ENCODE results near the gene SCAPER. TPM values are rescaled to one million over a fixed set of nuclear protein-coding genes. Genes with fewer than 3 reads are reported as not detected.
"Not testable (repeated sequence)": the region's sequence is repeated elsewhere in the genome, so short reads cannot be mapped to it uniquely, and the experiment has no call there.

The SCAPER gene
- total RNA-seq, 1 experiment from 2014 or later, result 6.2 TPM

DNA sequence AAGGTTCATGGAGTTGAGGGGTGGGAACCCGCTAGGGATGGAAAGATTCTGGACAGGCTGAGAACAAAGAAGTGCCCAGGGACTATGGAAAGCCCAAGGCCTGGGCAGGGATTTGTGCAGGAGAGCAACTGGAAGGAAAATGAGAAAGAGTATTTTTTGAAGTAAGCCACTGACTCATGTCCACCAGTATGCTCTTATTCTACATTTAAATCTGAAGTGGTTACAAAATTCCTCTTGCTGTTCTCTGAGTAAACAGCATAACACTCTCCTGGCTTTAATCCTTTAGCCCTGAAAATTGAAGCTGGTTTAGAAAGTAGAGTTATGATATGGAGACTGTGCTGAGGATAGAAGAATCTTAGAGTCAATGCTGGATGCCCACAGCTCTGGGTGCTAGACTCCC lies 403.4 kb downstream of the SCAPER start:
- no peak for DNase-seq (ENCODE audit: low read depth)

- DNase-seq (ENCODE audit: low read depth), result no peak
Observed at GRCh38 chr15:76501011-76501410, 404.1 kb downstream of the SCAPER start.

DNA sequence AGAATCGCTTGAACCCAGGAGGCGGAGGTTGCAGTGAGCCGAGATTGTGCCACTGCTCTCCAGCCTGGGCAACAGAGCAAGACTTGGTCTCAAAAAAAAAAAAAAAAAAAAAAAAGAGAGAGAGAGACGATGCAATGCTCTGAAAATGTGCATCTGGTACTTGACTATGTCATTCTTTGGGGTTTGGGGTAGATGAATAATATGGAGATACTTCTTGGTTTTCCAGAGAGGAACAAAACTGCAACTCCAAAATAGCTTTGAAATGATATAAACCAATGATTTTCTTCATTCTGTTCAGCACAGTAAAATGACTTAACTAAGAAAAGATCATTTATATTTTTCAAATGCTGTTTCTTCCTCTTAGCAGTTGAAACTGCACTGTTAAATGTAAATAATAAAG lies 409.7 kb downstream of the SCAPER start:
- DNase-seq (ENCODE audit: low read depth), result no peak

- DNase-seq (ENCODE audit: low read depth), result no peak
Observed at GRCh38 chr15:76492538-76492937, 412.6 kb downstream of the SCAPER start.

GRCh38 chr15:76483752-76484151 lies 421.4 kb downstream of the SCAPER start:
- no peak for DNase-seq (ENCODE audit: low read depth)

GRCh38 chr15:76483018-76483417 lies 422.1 kb downstream of the SCAPER start:
- no peak for DNase-seq (ENCODE audit: low read depth)

DNA sequence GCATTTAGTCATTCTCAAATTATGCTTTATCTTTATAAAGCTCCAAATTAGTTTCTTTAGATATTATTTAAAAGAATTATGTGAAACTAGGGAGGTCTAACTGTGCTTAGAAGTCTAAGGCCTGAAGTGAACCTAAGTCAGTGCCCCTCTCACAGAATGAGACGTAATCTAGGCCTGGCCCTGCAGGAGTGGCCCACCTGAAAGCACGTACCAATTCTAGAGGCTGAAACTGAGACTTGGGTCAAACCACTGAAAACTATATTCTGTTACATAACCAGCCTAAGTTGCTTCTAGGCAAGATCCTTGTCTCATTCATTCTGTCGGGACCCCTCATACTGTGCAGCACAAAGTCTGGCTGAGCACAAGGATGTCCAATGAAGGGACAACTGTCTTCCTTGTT lies 424.9 kb downstream of the SCAPER start:
- DNase-seq (ENCODE audit: low read depth), result no peak

GRCh38 chr15:76470691-76471090 lies 434.4 kb downstream of the SCAPER start:
- peak; percentile 3 for DNase-seq (ENCODE audit: low read depth)

GRCh38 chr15:76468722-76469121 lies 436.4 kb downstream of the SCAPER start:
- no peak for DNase-seq (ENCODE audit: low read depth)

DNA sequence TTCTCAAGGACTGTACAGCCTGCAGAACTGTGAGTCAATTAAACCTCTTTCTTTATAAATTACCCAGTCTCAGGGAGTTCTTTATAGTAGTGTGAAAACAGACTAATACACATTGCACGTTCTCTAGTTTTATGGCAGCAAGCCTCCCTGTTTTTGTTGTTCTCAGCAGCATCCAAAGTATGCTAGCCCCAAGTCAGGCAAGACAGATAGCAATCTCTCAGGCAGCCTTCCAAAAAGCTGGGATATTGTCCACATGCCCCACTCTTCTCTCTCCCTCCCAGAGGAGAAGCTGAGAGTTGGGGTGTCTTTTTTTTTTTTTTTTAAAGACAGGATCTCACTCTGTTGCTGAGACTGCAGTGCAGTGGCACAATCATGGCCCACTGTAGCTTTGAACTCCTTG lies 438.0 kb downstream of the SCAPER start:
- no peak for DNase-seq (ENCODE audit: low read depth)

- no peak for DNase-seq (ENCODE audit: low read depth)
Observed at GRCh38 chr15:76465728-76466127, 439.4 kb downstream of the SCAPER start.

GRCh38 chr15:76464247-76464646 lies 440.9 kb downstream of the SCAPER start:
- no peak for DNase-seq (ENCODE audit: low read depth)

- DNase-seq (ENCODE audit: low read depth), result no peak
Observed at GRCh38 chr15:76460871-76461270, 444.3 kb downstream of the SCAPER start.

- DNase-seq (ENCODE audit: low read depth), result no peak
Observed at GRCh38 chr15:76460347-76460746, 444.8 kb downstream of the SCAPER start.

- DNase-seq (ENCODE audit: low read depth), result no peak
Observed at GRCh38 chr15:76451540-76451939, 453.6 kb downstream of the SCAPER start.

DNA sequence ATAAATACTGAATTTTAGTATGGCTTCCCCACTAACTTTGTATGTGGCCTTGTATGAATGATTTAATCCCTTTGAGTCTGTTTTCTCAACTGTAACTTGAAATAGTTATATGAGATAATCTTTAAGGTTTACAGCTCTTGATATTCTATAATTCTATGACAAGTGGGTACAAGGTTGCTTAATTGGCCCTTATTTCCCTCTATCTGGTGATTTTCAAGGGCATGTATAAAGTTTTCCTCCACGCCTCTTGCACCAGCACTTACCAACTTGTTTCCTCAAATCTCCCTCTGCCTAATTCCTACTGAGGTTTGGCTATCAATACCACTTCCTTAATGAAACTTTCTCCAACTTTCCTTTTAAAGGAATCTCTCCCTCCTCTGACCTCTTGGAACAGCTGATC lies 455.7 kb downstream of the SCAPER start:
- no peak for DNase-seq (ENCODE audit: low read depth)

GRCh38 chr15:76448755-76449154 lies 456.4 kb downstream of the SCAPER start:
- no peak for DNase-seq (ENCODE audit: low read depth)

- DNase-seq (ENCODE audit: low read depth), result no peak
Observed at GRCh38 chr15:76447728-76448441, 457.3 kb downstream of the SCAPER start.

DNA sequence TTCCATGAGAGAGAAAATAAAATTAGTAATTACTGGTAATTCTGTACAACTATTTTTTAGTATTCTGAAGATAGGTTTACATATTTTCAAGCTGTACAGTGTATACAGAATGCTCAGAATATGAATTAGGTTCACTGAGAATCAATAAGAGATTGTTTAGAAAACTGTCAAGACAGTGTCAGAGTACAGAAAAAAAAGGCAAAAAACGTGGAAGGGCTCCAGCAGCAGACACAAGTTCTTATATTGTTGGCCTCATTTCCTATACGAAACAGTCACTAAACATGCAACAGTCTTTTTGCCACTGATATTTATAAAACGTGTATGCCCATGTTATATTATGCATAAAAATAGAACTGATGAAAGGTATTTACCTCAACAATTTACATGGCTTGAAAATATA lies 464.7 kb downstream of the SCAPER start:
- DNase-seq (ENCODE audit: low read depth), result no peak

DNA sequence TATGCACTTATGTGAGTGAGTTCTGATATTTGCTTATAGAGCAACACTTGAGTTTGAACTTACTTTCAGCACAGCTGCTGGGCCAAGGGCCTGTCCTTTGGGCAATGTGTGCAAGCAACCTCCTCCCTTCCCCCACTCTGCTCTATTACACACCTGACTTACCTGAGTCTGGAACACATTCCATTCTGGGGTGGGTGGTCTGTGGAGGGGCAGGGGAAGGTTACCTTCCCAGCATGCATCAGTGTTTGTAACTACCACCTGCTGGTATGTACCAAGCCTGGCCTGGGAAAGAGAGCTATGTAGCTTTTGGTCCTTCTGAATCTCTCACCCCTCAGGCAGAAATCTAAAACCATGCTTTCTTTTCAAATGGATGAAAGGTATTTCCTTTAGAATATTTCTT lies 465.6 kb downstream of the SCAPER start:
- no peak for DNase-seq (ENCODE audit: low read depth)

DNA sequence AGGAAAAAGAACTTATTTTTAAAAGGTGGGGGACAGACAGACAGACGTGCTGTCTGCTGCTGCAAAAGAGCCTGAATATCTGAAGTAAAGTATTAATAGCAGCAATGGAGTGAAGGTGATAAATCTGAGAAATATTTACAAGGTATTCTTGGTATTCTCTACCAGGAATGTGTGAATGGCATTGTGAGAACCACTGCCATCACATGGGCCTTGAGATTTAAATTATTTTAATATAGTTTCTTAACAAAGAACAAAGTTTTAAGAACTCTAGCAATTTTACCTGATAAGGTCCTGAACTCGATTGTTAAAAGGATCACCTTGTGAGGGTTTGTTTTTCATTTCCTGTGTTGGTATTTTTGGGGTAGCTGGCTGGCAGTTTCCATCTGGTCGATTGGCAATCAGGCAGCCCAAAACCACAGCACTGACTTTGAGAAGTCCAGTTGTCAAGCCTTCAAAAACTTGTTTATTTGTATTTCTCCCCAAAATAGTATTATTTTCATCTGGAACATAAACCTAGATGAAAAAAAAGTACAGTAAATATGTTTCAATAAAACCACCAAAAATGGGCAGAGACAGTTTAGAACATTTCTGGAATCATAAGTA lies 471.2 kb downstream of the SCAPER start:
- DNase-seq (ENCODE audit: low read depth), result no peak

- DNase-seq (ENCODE audit: low read depth), result not testable (repeated sequence)
Observed at GRCh38 chr15:76433036-76433435, 472.1 kb downstream of the SCAPER start.

DNA sequence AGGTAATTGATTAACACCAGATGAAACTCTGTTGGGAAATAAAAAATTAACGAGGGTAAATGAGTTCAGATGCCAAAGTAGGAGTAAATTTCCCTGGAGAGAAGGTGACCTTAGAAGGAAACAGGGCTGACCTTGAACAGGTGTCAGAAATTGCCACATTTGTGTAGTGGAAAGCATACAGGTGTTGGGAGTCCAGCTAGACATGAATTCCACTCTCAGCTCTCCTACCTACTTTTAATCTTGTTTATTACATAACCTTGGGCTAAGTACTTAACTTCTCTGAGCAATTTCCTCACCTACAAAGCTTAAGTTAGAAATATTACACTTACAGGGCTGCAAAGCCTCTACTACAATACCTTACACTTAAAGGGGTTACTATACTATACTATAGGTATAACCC lies 472.5 kb downstream of the SCAPER start:
- no peak for DNase-seq (ENCODE audit: low read depth)

All from HT1080 (cell line).